GM19025 (cell line): ENCODE results near the gene ZNF175.
"Not testable (repeated sequence)": the region's sequence is repeated elsewhere in the genome, so short reads cannot be mapped to it uniquely, and the experiment has no call there.

ENCODE experiments used
- ATAC-seq: cut with Tn5 transposase; IDR thresholded peaks from one replicate; pipeline ENCODE4 v1.9.1; 2021; ENCODE audit warnings: mild to moderate bottlenecking, low read depth, moderate library complexity; ENCODE audit not compliant: unreplicated experiment

The ZNF175 gene

GRCh38 chr19:51621178-51621577 lies 50.1 kb downstream of the ZNF175 start:
- ATAC-seq = no peak

DNA sequence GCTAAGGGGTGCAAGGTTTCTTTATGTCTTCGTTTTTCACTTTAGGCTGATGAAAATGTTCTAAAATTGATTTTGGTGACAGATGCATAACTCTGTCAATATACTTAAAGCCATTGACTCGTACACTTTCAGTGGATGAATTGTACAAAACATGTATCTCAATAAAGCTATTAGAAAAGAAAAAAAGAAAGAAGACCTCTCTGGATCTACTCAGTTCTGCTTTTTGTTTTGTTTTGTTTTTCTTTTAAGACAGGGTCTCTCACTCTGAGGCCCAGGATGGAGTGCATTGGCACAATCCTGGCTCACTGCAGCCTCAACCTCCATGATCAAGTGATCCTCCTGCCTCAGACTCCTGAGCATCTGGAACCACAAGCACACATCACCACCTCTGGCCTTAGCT lies 55.6 kb downstream of the ZNF175 start:
- ATAC-seq = no peak

DNA sequence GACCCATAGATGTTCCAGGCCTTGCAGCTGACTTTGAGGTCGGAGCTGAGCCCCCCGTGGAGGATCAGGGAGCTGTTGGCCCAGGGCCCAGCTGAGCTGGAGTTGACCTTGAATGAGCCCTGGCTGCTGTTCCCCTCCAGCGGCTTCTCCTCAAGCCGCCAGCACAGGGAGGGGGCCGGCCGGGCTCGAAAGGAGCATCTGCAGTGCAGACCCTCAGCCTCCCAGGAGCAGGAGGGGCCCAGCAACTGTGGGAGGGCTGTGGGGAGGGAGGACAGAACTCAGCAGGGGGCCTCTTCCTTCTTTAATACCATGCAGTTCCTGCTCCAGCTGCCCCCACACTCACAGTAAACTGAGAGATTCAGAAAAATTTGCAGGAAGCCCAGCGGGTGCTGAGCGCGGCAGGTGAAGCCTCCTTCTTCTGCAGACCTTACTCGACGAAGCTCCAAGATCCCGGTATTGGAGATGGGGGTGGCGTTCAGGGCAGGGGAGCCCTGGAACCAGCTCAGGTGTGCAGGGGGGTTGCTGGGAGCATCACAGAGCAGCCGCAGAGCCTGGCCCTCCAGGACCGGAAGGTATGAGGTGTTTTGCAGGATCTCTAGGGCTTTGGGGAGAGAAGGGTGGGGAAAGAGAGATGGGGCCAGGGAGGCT lies 56.5 kb downstream of the ZNF175 start:
- no peak for ATAC-seq

- ATAC-seq = no peak
Measured at GRCh38 chr19:51628153-51628939, 57.3 kb downstream of the ZNF175 start.

- not testable (repeated sequence) for ATAC-seq
Measured at GRCh38 chr19:51630315-51630714, 59.2 kb downstream of the ZNF175 start, which contains the start of gene SIGLEC5. SIGLEC5 (minus strand) TSS chr19:51630401; CDS start chr19:51630335, 66 bp downstream.

- ATAC-seq = no peak
Measured at GRCh38 chr19:51632126-51632525, 61.0 kb downstream of the ZNF175 start.

DNA sequence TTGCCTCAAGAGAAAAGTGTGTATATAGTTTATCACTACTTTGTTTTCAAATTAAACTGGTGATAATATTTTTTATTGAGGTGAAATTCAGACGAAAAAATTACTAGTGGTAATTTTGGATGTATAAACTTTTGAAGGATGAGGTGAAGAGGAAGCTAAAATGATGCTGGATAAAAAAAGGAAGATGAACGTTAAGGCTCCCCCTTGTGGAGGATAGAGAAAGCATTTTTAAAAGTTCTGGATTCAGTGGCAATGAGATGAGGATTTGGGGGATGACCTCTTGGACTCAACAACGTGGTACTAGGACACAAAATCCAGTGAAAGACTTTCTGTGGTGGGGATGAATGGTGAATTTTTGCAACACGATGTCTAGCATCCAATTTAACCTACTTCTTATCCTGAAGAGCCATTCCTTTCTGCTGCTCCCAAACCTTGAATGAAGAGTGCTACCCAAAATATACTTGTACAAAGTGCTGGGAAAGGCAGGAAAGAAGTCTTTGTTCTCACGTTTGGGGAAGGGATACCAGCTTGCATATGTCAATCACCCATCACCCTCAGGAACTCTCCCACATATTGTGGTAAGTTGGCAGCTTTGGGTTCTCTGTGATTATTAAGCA lies 66.4 kb downstream of the ZNF175 start:
- ATAC-seq = no peak

DNA sequence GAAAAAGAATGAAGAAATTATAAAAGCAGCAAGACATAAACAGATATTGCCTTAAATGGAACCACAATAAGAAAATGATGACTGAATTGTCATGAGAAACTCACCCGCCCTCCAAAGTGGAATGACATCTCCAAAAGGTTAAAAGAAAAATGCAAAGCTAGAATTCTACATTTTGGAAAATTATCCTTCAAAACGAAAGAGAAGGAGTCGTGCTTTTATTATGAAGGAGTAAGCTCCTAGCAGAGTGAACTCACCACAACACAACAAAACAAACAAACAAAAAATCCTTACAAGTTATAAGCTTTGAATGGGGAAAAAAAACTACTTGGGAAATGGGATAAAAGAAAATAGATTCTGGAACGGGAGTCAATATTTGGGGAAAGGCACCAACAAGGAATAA lies 68.8 kb downstream of the ZNF175 start:
- ATAC-seq = no peak

GRCh38 chr19:51640386-51640785 lies 69.3 kb downstream of the ZNF175 start:
- no peak for ATAC-seq

DNA sequence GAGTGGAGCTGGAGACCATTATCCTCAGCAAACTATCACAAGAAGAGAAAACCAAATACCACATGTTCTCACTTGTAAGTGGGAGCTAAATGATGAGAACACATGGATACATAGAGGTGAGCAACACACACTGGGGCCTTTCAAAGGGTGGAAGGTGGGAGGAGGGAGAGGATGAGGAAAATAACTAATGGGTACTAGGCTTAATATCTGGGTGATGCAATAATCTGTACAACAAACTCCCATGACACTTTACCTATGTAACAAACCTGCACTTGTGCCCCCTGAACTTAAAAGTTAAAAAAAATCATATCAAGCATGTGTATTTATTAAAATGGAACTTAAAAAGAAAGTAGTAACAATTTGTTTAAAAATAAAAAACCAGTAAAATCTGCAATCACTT lies 70.6 kb downstream of the ZNF175 start:
- ATAC-seq = no peak
